ENCODE measurements around the gene PSD2. TPM values are rescaled to one million over a fixed set of nuclear protein-coding genes. Genes with fewer than 3 reads are reported as not detected.

Gene PSD2
- total and polyA plus RNA-seq, 2 of the 13 experiments (the other 11 are each of a cell fraction or from before 2014, with no cell fraction given) = 0.07 TPM; not detected in 1

GRCh38 chr5:139767960-139768359 is 27.6 kb upstream of the PSD2 start (continued):
- no peak for TF ChIP-seq ZNF574 (CRISPR knock-in tag; IDR thresholded peaks at IDR 0.05)
- no peak for TF ChIP-seq ZBTB42 (CRISPR knock-in tag; IDR thresholded peaks at IDR 0.05)
- TF ChIP-seq, protein P1, sequence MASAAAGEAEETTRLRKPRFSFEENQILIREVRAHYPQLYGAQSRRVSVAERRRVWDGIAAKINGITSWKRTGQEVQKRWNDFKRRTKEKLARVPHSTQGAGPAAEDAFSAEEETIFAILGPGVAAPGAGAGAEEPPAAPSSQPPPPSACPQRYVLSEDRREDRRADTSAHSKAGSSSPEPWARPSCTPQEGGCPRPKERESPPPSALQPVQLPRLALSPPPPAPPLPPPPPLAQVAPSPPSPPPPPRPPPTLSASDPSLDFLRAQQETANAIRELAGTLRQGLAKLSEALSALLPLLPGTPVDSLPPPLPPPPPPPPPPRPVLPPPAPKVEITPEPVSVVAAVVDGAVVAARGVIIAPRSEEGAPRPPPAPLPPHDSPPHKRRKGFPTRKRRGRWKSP (CRISPR knock-in tag; IDR thresholded peaks at IDR 0.05) = no peak
- no peak for TF ChIP-seq ZBTB21 (CRISPR knock-in tag; IDR thresholded peaks at IDR 0.05)
- no peak for TF ChIP-seq ZNF800 (CRISPR knock-in tag; IDR thresholded peaks at IDR 0.05)
- no peak for TF ChIP-seq CBX5 (CRISPR knock-in tag; IDR thresholded peaks at IDR 0.05; ENCODE audit: borderline replicate concordance)
- TF ChIP-seq NFYB (CRISPR knock-in tag; IDR thresholded peaks at IDR 0.05) = no peak
- TF ChIP-seq RORA (CRISPR knock-in tag; IDR thresholded peaks at IDR 0.05) = no peak
- TF ChIP-seq FOXP1 (IDR thresholded peaks at IDR 0.05) = no peak
- no peak for TF ChIP-seq FOXP1 (CRISPR knock-in tag; IDR thresholded peaks at IDR 0.05)
- TF ChIP-seq MTF2 (CRISPR knock-in tag; IDR thresholded peaks at IDR 0.05; ENCODE audit: borderline replicate concordance) = no peak
- no peak for TF ChIP-seq RFX1 (IDR thresholded peaks at IDR 0.05)
- TF ChIP-seq, protein P2, sequence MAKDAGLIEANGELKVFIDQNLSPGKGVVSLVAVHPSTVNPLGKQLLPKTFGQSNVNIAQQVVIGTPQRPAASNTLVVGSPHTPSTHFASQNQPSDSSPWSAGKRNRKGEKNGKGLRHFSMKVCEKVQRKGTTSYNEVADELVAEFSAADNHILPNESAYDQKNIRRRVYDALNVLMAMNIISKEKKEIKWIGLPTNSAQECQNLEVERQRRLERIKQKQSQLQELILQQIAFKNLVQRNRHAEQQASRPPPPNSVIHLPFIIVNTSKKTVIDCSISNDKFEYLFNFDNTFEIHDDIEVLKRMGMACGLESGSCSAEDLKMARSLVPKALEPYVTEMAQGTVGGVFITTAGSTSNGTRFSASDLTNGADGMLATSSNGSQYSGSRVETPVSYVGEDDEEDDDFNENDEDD (CRISPR knock-in tag; IDR thresholded peaks at IDR 0.05; ENCODE audit: borderline replicate concordance) = no peak; the same call in 1 of the 2 replicates
- no peak for TF ChIP-seq ZSCAN12 (CRISPR knock-in tag; IDR thresholded peaks at IDR 0.05)
- no peak for TF ChIP-seq TFDP2 (CRISPR knock-in tag; IDR thresholded peaks at IDR 0.05)
- no peak for TF ChIP-seq MIER3 (CRISPR knock-in tag; IDR thresholded peaks at IDR 0.05; ENCODE audit: borderline replicate concordance)
- no peak for TF ChIP-seq THYN1 (CRISPR knock-in tag; IDR thresholded peaks at IDR 0.05; ENCODE audit: borderline replicate concordance, low read depth)
- no peak for TF ChIP-seq TSC22D2 (CRISPR knock-in tag; IDR thresholded peaks at IDR 0.05; ENCODE audit: borderline replicate concordance)
- TF ChIP-seq KLF6 (CRISPR knock-in tag; IDR thresholded peaks at IDR 0.05) = no peak
- no peak for TF ChIP-seq ZNF556 (CRISPR knock-in tag; IDR thresholded peaks at IDR 0.05; ENCODE audit: borderline replicate concordance)
- no peak for TF ChIP-seq EED (CRISPR knock-in tag; IDR thresholded peaks at IDR 0.05)
- TF ChIP-seq HHEX (CRISPR knock-in tag; IDR thresholded peaks at IDR 0.05) = no peak
- peak; percentile 85 for TF ChIP-seq SALL1 (CRISPR knock-in tag; IDR thresholded peaks at IDR 0.05)

Measured in HepG2 (cell line).